Measurements from ENCODE around the gene ESRRB. TPM values are rescaled to one million over a fixed set of nuclear protein-coding genes. Genes with fewer than 3 reads are reported as not detected.

ESRRB gene
- total and polyA plus RNA-seq, 5 experiments from 2014 or later: 0.23 TPM; not detected in 4

Other genes with a start within 250 kb of the ESRRB start
- gene GPATCH2L, start 224.2 kb upstream of the ESRRB start, total RNA-seq: 10 to 100 TPM; 61.8 to 63.3 TPM
- 10 to 100 TPM in 2 of 3 donors, 1 to 10 TPM in 1; 9.5 to 12.8 (median 12.5) TPM for gene GPATCH2L, start 224.2 kb upstream of the ESRRB start, polyA plus RNA-seq